LNCAP (cell line): ENCODE data around the gene PIGU.

ENCODE experiments used
- CTCF ChIP-seq: fragments of 450-650 bp; IDR thresholded peaks from 2 replicates; pipeline ENCODE4 v1.5.1; 2017; ENCODE audit warnings: mild to moderate bottlenecking

PIGU gene

GRCh38 chr20:34712525-34713192 is 35.8 kb upstream of the PIGU start:
- no peak for TF ChIP-seq CTCF

- TF ChIP-seq CTCF = no peak
These were observed 35.0 kb upstream of the PIGU start for GRCh38 chr20:34711813-34712430.

GRCh38 chr20:34710861-34711574 is 34.1 kb upstream of the PIGU start:
- TF ChIP-seq CTCF = no peak

- no peak for TF ChIP-seq CTCF
These were observed 33.6 kb upstream of the PIGU start for GRCh38 chr20:34710568-34710839.

- TF ChIP-seq CTCF = peak; percentile 49
These were observed 33.1 kb upstream of the PIGU start for GRCh38 chr20:34709831-34710567.

GRCh38 chr20:34709044-34709830 is 32.3 kb upstream of the PIGU start:
- TF ChIP-seq CTCF = no peak

- peak; percentile 41; the same call in 1 of the 2 replicates for TF ChIP-seq CTCF
These were observed 31.7 kb upstream of the PIGU start for GRCh38 chr20:34708621-34709043.
